ENCODE measurements around the gene MS4A3. TPM values are rescaled to one million over a fixed set of nuclear protein-coding genes. Genes with fewer than 3 reads are reported as not detected.
"Not testable (repeated sequence)": the region's sequence is repeated elsewhere in the genome, so short reads cannot be mapped to it uniquely, and the experiment has no call there.

MS4A3 gene
- not detected in 2 replicates for total RNA-seq (2014; rRNA removed)
- Bru-seq, nascent RNA = not detected
- not detected for BruChase-seq, experiment 1, labeled RNA remaining after a 6-hour chase
- percentile 13 among the genes with signal in this experiment for BruChase-seq, experiment 2, labeled RNA remaining after a 2-hour chase
- long read RNA-seq = 0 reads

- ATAC-seq = no peak
- H3K4me3 ChIP-seq (ENCODE audit: low read length) = no peak within 1 kb of the TSS
- H3K4me1 ChIP-seq (ENCODE audit: insufficient read depth, low read length) = peaks cover 10% of the 10 kb centered on the region
- no TSS peak for BruUV-seq (replicated peaks)
- intact Hi-C loops (cut with micrococcal nuclease) = no loop called here
- no peaks in the 10 kb centered on the region for H3K9me2 ChIP-seq (replicated peaks; ENCODE audit: low read length)
- no peak for DNase-seq
- H3K9ac ChIP-seq (ENCODE audit: low read length) = no peak within 1 kb of the TSS
- H2AFZ ChIP-seq (ENCODE audit: low read length) = no peak within 1 kb of the TSS
- no peaks in the 10 kb centered on the region for H3K9me3 ChIP-seq (ENCODE audit: low read length)
- CTCF ChIA-PET = no interaction called here
- no peak within 1 kb of the TSS for H3K4me2 ChIP-seq (ENCODE audit: low read length)
- H3K79me2 ChIP-seq (ENCODE audit: low read length) = no peaks in the 10 kb centered on the region
- H3K36me3 ChIP-seq (ENCODE audit: low read depth, low read length) = no peaks in the 10 kb centered on the region
- no peak for TF ChIP-seq EZH2phosphoT487 (IDR thresholded peaks at IDR 0.05; ENCODE audit: borderline replicate concordance, low read length)
- TF ChIP-seq EZH2 (IDR thresholded peaks at IDR 0.05; ENCODE audit: low read length, unreplicated experiment) = no peak
- no peak for TF ChIP-seq CTCF (conservative IDR thresholded peaks at IDR 0.05; ENCODE audit: low read depth, low read length)
- no peaks in the 10 kb centered on the region for H3K27me3 ChIP-seq (ENCODE audit: low read length)
- no peak within 1 kb of the TSS for H3K27ac ChIP-seq (ENCODE audit: low read length)
- POLR2A ChIA-PET (ENCODE audit: unreplicated experiment) = no interaction called here
- no peaks in the 10 kb centered on the region for H4K20me1 ChIP-seq (ENCODE audit: low read length)
- no peaks in the 10 kb centered on the region for H3F3A ChIP-seq (ENCODE audit: low read length, unreplicated experiment)
Observed at GRCh38 chr11:60056349-60056969, at the start of gene MS4A3. TSS of gene MS4A3 (plus strand) at chr11:60056665. CDS start at chr11:60061161, 4,496 bp downstream.

- BruUV-seq (replicated peaks) = no TSS peak
- no peak within 1 kb of the TSS for H3K27ac ChIP-seq (ENCODE audit: low read length)
- no peaks in the 10 kb centered on the region for H3K79me2 ChIP-seq (ENCODE audit: low read length)
- no peaks in the 10 kb centered on the region for H3K27me3 ChIP-seq (ENCODE audit: low read length)
- intact Hi-C loops (cut with micrococcal nuclease) = no loop called here
- no peaks in the 10 kb centered on the region for H4K20me1 ChIP-seq (ENCODE audit: low read length)
- no peaks in the 10 kb centered on the region for H3F3A ChIP-seq (ENCODE audit: low read length, unreplicated experiment)
- no peak within 1 kb of the TSS for H3K4me3 ChIP-seq (ENCODE audit: low read length)
- H2AFZ ChIP-seq (ENCODE audit: low read length) = no peak within 1 kb of the TSS
- POLR2A ChIA-PET (ENCODE audit: unreplicated experiment) = no interaction called here
- ATAC-seq (no peak), DNase-seq (no peak)
- H3K9me3 ChIP-seq (ENCODE audit: low read length) = no peaks in the 10 kb centered on the region
- no peak within 1 kb of the TSS for H3K9ac ChIP-seq (ENCODE audit: low read length)
- H3K36me3 ChIP-seq (ENCODE audit: low read depth, low read length) = no peaks in the 10 kb centered on the region
- TF ChIP-seq CTCF (conservative IDR thresholded peaks at IDR 0.05; ENCODE audit: low read depth, low read length) (no peak), EZH2 (IDR thresholded peaks at IDR 0.05; ENCODE audit: low read length, unreplicated experiment) (no peak), EZH2phosphoT487 (IDR thresholded peaks at IDR 0.05; ENCODE audit: borderline replicate concordance, low read length) (no peak)
- H3K4me1 ChIP-seq (ENCODE audit: insufficient read depth, low read length) = no peaks in the 10 kb centered on the region
- H3K4me2 ChIP-seq (ENCODE audit: low read length) = no peak within 1 kb of the TSS
- no peaks in the 10 kb centered on the region for H3K9me2 ChIP-seq (replicated peaks; ENCODE audit: low read length)
- CTCF ChIA-PET = no interaction called here
Observed at GRCh38 chr11:60016881-60017280, 39.6 kb upstream of the MS4A3 start, which contains the start of gene OOSP4B. TSS of gene OOSP4B (plus strand) at chr11:60017181.

- Histone ChIP-seq H3K9me2 (replicated peaks; ENCODE audit: low read length) (no peaks in the 10 kb centered on the region), H3K36me3 (ENCODE audit: low read depth, low read length) (no peaks in the 10 kb centered on the region), H3K4me1 (ENCODE audit: insufficient read depth, low read length) (no peaks in the 10 kb centered on the region), H3K79me2 (ENCODE audit: low read length) (no peaks in the 10 kb centered on the region), H3K27me3 (ENCODE audit: low read length) (no peaks in the 10 kb centered on the region), H3K9ac (ENCODE audit: low read length) (no peak overlapping the region), H4K20me1 (ENCODE audit: low read length) (no peaks in the 10 kb centered on the region), H3K9me3 (ENCODE audit: low read length) (no peaks in the 10 kb centered on the region), H3K4me3 (ENCODE audit: low read length) (no peak overlapping the region), H3F3A (ENCODE audit: low read length, unreplicated experiment) (no peaks in the 10 kb centered on the region), H3K27ac (ENCODE audit: low read length) (no peak overlapping the region), H2AFZ (ENCODE audit: low read length) (no peak overlapping the region), H3K4me2 (ENCODE audit: low read length) (no peak overlapping the region)
- DNase-seq (no peak), ATAC-seq (no peak)
- intact Hi-C loops (cut with micrococcal nuclease) = no loop called here
- no TSS peak for BruUV-seq (replicated peaks)
- ChIA-PET POLR2A (ENCODE audit: unreplicated experiment) (no interaction called here), CTCF (no interaction called here)
- TF ChIP-seq CTCF (conservative IDR thresholded peaks at IDR 0.05; ENCODE audit: low read depth, low read length) (no peak), EZH2phosphoT487 (IDR thresholded peaks at IDR 0.05; ENCODE audit: borderline replicate concordance, low read length) (no peak), EZH2 (IDR thresholded peaks at IDR 0.05; ENCODE audit: low read length, unreplicated experiment) (no peak)
Observed at GRCh38 chr11:60018058-60018457, 38.4 kb upstream of the MS4A3 start.

GRCh38 chr11:60020376-60020775, 36.1 kb upstream of the MS4A3 start:
- H3F3A ChIP-seq (ENCODE audit: low read length, unreplicated experiment); H3K36me3 ChIP-seq (ENCODE audit: low read depth, low read length); H3K4me1 ChIP-seq (ENCODE audit: insufficient read depth, low read length); POLR2A ChIA-PET (ENCODE audit: unreplicated experiment); H3K79me2 ChIP-seq (ENCODE audit: low read length); BruUV-seq (replicated peaks); H2AFZ ChIP-seq (ENCODE audit: low read length); H3K27me3 ChIP-seq (ENCODE audit: low read length); H4K20me1 ChIP-seq (ENCODE audit: low read length); H3K4me2 ChIP-seq (ENCODE audit: low read length); CTCF ChIA-PET; H3K4me3 ChIP-seq (ENCODE audit: low read length); DNase-seq; H3K9ac ChIP-seq (ENCODE audit: low read length); ATAC-seq; H3K9me2 ChIP-seq (replicated peaks; ENCODE audit: low read length); intact Hi-C loops (cut with micrococcal nuclease); H3K27ac ChIP-seq (ENCODE audit: low read length); H3K9me3 ChIP-seq (ENCODE audit: low read length): not testable (repeated sequence)
